SKM-1 treated with dmso at 0.1 percent for 144 hours (cell line): ENCODE results near the gene HYAL1.
"Not testable (repeated sequence)": the region's sequence is repeated elsewhere in the genome, so short reads cannot be mapped to it uniquely, and the experiment has no call there.

Experiments
- DNase-seq: peaks from one replicate; lab custom pipeline; 2025; ENCODE audit not compliant: unreplicated experiment; lab: John Stamatoyannopoulos, UW

The HYAL1 gene

GRCh38 chr3:50319894-50320625 is 16.7 kb upstream of the HYAL1 start:
- DNase-seq: no peak

GRCh38 chr3:50319181-50319893 is 16.0 kb upstream of the HYAL1 start:
- no peak for DNase-seq

- DNase-seq: no peak
These were observed 15.2 kb upstream of the HYAL1 start for GRCh38 chr3:50318615-50319014.

- no peak for DNase-seq
These were observed 14.8 kb upstream of the HYAL1 start for GRCh38 chr3:50318163-50318562.

GRCh38 chr3:50317300-50317699 is 13.9 kb upstream of the HYAL1 start:
- DNase-seq: no peak

GRCh38 chr3:50316657-50317242 is 13.4 kb upstream of the HYAL1 start:
- DNase-seq: no peak

- DNase-seq: no peak
These were observed 11.4 kb upstream of the HYAL1 start for GRCh38 chr3:50314816-50315215.

- no peak for DNase-seq
These were observed 11.0 kb upstream of the HYAL1 start for GRCh38 chr3:50314342-50314741.

- DNase-seq: not testable (repeated sequence)
These were observed 8.7 kb upstream of the HYAL1 start for GRCh38 chr3:50312041-50312440.

GRCh38 chr3:50304601-50305000 is 1.2 kb upstream of the HYAL1 start:
- DNase-seq: no peak

GRCh38 chr3:50302095-50303012 is 1.0 kb downstream of the HYAL1 start:
- no peak for DNase-seq

- DNase-seq: no peak
These were observed 2.6 kb downstream of the HYAL1 start for GRCh38 chr3:50300681-50301254.

- DNase-seq: peak; percentile 77
These were observed 3.3 kb downstream of the HYAL1 start for GRCh38 chr3:50299929-50300680.

GRCh38 chr3:50299638-50299928 is 3.8 kb downstream of the HYAL1 start:
- no peak for DNase-seq

- peak; percentile 99 for DNase-seq
These were observed 4.3 kb downstream of the HYAL1 start, which contains the start of the genes HYAL3 and NAA80 for GRCh38 chr3:50298836-50299637. Gene HYAL3, minus strand, starts transcription at chr3:50299405. Its CDS starts 3,803 bp downstream, at chr3:50295602. Gene NAA80, minus strand, starts transcription at chr3:50299405. Its CDS starts 1,942 bp downstream, at chr3:50297463.

GRCh38 chr3:50297896-50298725 is 5.3 kb downstream of the HYAL1 start:
- peak; percentile 24 for DNase-seq

- DNase-seq: no peak
These were observed 6.0 kb downstream of the HYAL1 start for GRCh38 chr3:50297384-50297775.

GRCh38 chr3:50296721-50297383 is 6.5 kb downstream of the HYAL1 start:
- DNase-seq: no peak
